ENCODE measurements around the gene SPTB.

SPTB gene

GRCh38 chr14:64763085-64763782, 116.5 kb downstream of the SPTB start:
- no peak for DNase-seq

GRCh38 chr14:64762044-64763034, 117.4 kb downstream of the SPTB start:
- peak; percentile 94 for DNase-seq

GRCh38 chr14:64761441-64762043, 118.2 kb downstream of the SPTB start:
- DNase-seq: peak; percentile 51

- DNase-seq: no peak
Observed at GRCh38 chr14:64760916-64761315, 118.8 kb downstream of the SPTB start.

GRCh38 chr14:64760146-64760755, 119.5 kb downstream of the SPTB start:
- peak; percentile 74 for DNase-seq

GRCh38 chr14:64759555-64759938, 120.2 kb downstream of the SPTB start:
- no peak for DNase-seq

GRCh38 chr14:64758691-64759554, 120.8 kb downstream of the SPTB start:
- peak; percentile 34 for DNase-seq

GRCh38 chr14:64758025-64758521, 121.6 kb downstream of the SPTB start:
- DNase-seq: no peak

- no peak for DNase-seq
Observed at GRCh38 chr14:64757601-64758000, 122.1 kb downstream of the SPTB start.

GRCh38 chr14:64756712-64757111, 123.0 kb downstream of the SPTB start:
- DNase-seq: no peak

- no peak for DNase-seq
Observed at GRCh38 chr14:64755781-64756221, 123.9 kb downstream of the SPTB start.

GRCh38 chr14:64754685-64755084, 125.0 kb downstream of the SPTB start:
- no peak for DNase-seq

GRCh38 chr14:64753999-64754398, 125.7 kb downstream of the SPTB start:
- no peak for DNase-seq

- no peak for DNase-seq
Observed at GRCh38 chr14:64753374-64753773, 126.3 kb downstream of the SPTB start.

GRCh38 chr14:64752909-64753308, 126.8 kb downstream of the SPTB start:
- DNase-seq: no peak

- DNase-seq: no peak
Observed at GRCh38 chr14:64748995-64749714, 130.6 kb downstream of the SPTB start.

- no peak for DNase-seq
Observed at GRCh38 chr14:64748521-64748920, 131.2 kb downstream of the SPTB start.

- no peak for DNase-seq
Observed at GRCh38 chr14:64747327-64747726, 132.4 kb downstream of the SPTB start.

- no peak for DNase-seq
Observed at GRCh38 chr14:64746298-64747250, 133.1 kb downstream of the SPTB start.

All from hematopoietic multipotent progenitor cell treated with erythropoietin and hydrocortisone succinate and interleukin-3 and kit ligand, for 6 days (in vitro differentiated cells).